ENCODE measurements around the gene NDUFAB1.

The NDUFAB1 gene

DNA sequence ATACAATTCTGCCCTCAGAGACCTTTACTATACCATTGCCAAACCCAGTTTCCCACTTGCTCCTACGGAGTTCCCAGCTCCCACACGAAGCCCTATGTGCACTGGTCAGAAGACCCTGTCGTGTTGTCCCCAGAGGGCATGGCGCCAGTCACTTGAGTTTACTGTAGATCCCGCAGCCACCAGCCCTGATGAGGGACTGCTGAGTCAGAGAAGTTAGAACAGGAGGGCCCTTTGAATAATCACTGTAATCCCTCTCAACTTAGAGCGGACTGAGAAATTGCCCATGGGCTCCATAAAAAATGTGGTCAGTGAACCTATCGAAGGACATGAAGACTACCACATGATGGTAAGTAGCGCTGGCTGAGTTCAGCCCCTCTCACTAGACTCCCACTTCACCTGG is 29.4 kb downstream of the NDUFAB1 start:
- in situ Hi-C loops (cut with MboI; ENCODE audit: low sequenced_read_pairs, unreplicated experiment) = no loop called here
- TF ChIP-seq CTCF (IDR thresholded peaks at IDR 0.05; ENCODE audit: borderline replicate concordance, control extremely low read depth, extremely low read depth, insufficient read depth, missing control alignments) = no peak
- no peak for DNase-seq (ENCODE audit: low spot score)

DNA sequence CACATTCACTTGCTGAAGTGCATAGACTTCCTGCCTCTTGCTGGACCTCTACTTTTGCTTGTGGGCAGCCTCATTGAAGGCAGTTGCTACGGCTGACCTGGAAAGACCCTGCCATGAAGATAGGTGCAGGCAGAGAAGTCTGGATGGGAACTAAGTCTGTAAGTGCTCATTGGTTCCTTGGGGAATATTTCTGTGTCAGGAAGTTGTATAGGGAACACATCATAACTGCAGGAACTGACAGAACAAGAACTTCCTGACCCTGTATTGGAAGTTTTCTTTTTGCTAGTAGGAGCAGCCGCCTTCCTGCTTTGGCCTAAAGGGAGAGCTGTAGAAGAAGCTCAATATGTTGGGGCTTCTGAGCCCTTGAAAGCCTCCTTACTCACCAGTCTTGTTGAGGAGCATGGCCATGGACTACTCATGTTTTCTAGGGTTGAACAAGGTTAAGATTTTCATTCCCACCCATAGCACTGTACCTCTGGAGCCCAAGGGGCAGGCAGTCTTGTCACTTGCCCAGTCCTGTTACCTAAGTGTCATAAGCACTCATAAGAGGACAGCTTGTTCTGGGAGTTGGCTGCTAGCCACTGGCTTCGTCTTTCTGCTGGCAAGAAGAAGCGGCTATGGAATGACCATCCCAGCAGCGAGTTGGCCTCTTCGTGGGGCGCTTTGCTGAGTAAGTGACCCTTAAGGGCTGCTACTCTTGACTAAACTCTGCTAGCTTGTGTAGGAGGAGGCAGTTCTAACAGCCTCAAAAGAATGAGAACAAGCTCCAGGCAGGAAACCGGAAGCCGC is 31.3 kb downstream of the NDUFAB1 start:
- TF ChIP-seq CTCF (IDR thresholded peaks at IDR 0.05; ENCODE audit: borderline replicate concordance, control extremely low read depth, extremely low read depth, insufficient read depth, missing control alignments) = no peak
- no peak for DNase-seq (ENCODE audit: low spot score)
- in situ Hi-C loops (cut with MboI; ENCODE audit: low sequenced_read_pairs, unreplicated experiment) = no loop called here

- TF ChIP-seq CTCF (IDR thresholded peaks at IDR 0.05; ENCODE audit: borderline replicate concordance, control extremely low read depth, extremely low read depth, insufficient read depth, missing control alignments) = no peak
- in situ Hi-C loops (cut with MboI; ENCODE audit: low sequenced_read_pairs, unreplicated experiment) = no loop called here
- DNase-seq (ENCODE audit: low spot score) = no peak
Observed at GRCh38 chr16:23563186-23563585, 32.9 kb downstream of the NDUFAB1 start.

DNA sequence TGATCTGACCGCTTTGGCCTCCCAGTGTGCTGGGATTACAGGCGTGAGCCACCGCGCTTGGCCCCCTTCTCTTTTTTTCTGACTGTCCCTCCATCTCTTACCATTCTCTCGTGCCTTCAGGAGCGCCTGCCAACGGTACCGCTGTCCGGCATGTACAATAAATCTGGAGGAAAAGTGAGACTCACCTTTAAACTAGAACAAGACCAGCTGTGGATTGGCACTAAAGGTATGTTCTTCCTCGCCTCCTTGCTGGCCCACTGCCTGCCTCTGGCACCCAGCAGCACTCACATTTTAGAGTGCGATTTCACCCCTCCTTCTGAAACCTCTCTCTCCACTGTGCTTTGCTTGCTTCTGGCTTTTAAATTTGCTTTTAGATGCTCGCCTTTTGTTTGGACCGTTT is 33.6 kb downstream of the NDUFAB1 start:
- in situ Hi-C loops (cut with MboI; ENCODE audit: low sequenced_read_pairs, unreplicated experiment) = no loop called here
- TF ChIP-seq CTCF (IDR thresholded peaks at IDR 0.05; ENCODE audit: borderline replicate concordance, control extremely low read depth, extremely low read depth, insufficient read depth, missing control alignments) = no peak
- no peak for DNase-seq (ENCODE audit: low spot score)

DNA sequence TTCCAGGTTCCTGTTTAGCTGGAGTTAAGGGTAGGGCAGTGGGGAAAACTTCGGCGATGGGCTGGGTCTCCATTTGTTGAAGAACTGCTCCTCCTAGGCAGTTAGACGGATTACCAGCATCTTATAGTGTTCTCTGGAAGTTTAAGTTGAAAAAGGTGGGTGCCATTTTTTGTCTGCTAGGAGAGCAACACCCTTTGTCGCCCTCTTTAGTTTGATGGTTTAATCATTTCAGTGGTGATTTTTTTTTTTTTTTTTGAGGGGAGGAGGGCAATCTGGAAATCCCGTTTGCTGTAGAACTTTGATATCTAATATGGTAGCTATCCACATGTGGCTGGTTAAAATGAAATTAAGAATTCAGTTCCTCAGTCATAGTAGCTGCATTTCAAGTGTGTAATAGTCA is 34.5 kb downstream of the NDUFAB1 start:
- in situ Hi-C loops (cut with MboI; ENCODE audit: low sequenced_read_pairs, unreplicated experiment) = no loop called here
- no peak for TF ChIP-seq CTCF (IDR thresholded peaks at IDR 0.05; ENCODE audit: borderline replicate concordance, control extremely low read depth, extremely low read depth, insufficient read depth, missing control alignments)
- DNase-seq (ENCODE audit: low spot score) = no peak

GRCh38 chr16:23557779-23558702 is 38.1 kb downstream of the NDUFAB1 start:
- no peak for DNase-seq (ENCODE audit: low spot score)
- in situ Hi-C loops (cut with MboI; ENCODE audit: low sequenced_read_pairs, unreplicated experiment) = no loop called here

More at GRCh38 chr16:23557779-23558702, 38.1 kb downstream of the NDUFAB1 start:
- TF ChIP-seq CTCF (IDR thresholded peaks at IDR 0.05; ENCODE audit: borderline replicate concordance, control extremely low read depth, extremely low read depth, insufficient read depth, missing control alignments) = no peak
